HG03460 (cell line): ENCODE data around the gene ATP8A2.

Source experiments
- ATAC-seq: cut with Tn5 transposase; IDR thresholded peaks from one replicate; pipeline ENCODE4 v1.9.1; 2021; ENCODE audit not compliant: unreplicated experiment

The ATP8A2 gene

DNA sequence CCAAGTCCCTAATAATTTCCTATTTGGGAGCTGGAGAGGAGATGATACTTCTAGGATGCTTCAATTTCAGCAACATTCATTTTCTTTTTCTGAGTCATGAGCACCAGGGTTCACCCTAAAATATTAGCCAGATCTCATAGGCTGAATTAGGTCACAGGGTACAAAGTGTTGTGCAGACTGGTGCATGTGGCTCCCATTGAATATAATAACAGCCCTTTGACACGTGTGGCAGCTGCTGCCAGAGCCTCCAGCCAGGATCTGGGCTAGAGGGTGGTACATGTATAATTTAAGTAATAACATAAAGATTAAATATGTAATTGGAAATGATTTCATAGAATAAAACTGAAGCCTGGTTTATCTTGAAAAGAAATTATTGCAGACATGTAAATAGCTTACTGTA is 244.9 kb downstream of the ATP8A2 start:
- ATAC-seq: no peak

DNA sequence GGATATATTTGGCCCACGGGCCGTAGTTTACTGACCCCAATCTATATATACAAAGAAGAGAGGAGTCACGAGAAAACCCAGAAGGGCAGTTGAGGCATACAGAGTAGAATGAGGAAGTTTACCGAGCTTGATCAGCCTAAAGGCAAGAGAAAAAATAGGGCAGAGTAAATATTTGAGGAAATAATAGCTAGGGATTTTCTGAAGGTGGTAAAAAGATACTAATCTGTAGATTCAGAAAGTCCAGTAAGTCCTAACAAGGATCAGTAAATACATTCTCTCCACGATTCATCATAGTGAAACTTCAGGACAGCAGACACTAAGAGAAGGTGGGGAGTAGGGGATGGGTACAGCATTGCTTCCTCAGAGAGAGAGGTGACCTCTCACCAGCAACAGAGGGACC is 248.1 kb downstream of the ATP8A2 start:
- ATAC-seq: no peak

DNA sequence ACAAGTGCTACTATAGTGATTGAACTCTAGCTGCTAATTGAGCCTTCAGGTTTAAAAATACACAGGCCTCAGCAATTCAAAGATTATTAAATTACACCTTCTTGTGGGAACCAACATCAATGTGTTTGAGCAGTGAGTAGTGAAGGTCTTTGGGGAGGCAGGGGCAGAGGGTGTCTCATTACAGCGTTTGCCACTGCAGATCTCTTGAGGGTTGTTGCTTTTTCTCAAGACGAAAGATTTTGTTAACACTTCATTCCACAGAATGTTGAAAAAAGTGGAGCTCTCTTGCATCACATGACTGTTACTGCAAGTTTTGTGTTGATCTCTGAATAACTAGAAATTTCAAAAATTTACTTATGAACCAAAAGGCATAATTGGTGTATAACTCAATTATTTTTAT is 253.6 kb downstream of the ATP8A2 start:
- no peak for ATAC-seq

DNA sequence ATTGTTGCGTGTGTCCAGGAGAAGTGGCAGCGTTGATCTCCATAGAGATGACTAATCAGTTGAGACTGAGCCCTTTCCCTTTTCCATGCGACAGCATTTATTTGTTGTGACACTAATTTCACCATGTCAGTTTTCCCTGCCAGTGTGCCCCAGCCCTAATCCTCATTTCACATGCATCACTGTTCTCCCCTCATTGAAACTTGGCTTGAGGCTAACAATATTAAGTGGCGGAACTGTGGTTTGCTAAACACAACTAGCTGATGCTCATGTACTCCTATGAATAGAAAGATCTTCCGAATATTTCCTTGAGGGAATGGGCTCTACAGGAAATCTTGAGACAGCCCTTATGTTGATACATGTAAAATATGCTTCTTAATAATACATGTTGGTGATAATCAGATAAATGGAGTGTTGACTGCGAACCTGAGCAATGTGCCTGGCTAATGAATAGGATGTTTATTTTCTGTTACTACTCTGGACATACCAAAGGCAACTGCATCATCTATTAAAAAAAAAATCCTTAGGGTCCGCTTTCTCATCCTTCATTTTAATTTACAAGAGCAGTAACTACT is 258.6 kb downstream of the ATP8A2 start:
- no peak for ATAC-seq

DNA sequence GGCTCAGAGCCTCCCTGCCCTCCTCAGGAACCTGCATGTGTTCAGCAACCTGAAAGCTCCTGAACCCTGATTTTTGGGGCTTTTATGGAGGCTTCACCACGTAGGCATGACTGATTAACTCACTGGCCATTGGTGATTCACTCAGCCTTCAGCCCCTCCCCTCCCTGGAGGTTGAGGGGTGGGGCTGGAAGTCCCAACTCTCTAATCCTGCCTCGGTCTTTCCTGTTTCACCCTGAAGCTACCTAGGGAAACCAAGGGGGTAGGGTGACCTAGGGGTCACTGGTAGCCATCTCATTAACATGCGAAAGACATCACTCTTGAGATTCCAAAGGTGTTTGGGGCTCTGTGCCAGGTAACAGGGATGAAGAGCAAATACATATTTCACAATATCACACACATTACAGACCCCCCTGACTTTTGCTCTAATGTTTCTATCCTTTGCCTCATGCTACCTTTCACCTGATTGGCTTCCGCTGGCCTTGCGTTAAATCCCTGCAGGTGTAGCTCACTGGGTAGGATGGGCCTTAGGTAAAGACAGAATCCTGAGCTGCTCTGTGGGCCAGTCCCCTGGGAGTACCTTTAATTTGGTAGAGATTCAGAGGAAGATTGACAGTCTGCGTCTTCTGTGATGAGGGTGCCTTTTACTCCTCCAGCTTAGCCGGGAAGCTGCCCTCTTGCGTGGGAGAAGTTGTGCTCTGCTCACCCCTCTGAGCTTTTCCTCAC is 260.6 kb downstream of the ATP8A2 start:
- no peak for ATAC-seq

DNA sequence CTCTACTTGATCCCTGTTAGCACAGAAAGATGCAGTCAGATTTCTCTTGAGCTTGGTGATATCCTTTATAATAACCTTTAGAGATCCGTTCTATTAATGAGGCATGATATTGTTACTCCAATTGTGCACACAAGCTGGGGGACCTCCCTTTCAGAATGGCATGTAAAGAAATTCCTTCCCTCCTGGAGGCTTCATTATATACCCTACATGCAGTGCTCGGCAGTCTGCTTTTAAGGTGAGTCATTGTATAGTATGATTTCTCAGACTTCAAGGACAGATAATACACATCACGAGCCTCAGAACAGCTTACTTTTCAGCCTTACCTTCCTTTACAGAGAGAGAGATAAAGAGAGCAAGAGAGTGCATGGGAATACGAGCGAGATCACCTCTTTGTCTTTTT is 261.3 kb downstream of the ATP8A2 start:
- ATAC-seq: no peak

DNA sequence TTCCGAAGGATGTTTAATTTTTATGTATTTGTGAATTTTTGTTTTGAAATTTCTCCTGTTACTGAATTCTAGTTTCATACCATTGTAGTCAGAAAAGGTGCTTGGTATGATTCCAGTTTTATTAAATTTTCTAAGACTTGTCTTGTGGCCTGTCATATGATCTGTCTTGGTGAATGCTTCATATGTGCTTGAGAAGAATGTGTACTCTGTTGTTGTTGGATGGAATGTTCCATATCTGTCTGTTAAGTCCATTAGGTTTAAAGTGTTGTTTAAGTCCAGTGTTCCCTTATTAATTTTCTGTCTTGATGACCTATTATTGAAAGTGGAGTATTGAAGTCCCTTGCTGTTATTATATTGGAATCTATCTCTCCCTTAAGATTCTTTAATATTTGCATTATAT is 273.9 kb downstream of the ATP8A2 start:
- no peak for ATAC-seq

DNA sequence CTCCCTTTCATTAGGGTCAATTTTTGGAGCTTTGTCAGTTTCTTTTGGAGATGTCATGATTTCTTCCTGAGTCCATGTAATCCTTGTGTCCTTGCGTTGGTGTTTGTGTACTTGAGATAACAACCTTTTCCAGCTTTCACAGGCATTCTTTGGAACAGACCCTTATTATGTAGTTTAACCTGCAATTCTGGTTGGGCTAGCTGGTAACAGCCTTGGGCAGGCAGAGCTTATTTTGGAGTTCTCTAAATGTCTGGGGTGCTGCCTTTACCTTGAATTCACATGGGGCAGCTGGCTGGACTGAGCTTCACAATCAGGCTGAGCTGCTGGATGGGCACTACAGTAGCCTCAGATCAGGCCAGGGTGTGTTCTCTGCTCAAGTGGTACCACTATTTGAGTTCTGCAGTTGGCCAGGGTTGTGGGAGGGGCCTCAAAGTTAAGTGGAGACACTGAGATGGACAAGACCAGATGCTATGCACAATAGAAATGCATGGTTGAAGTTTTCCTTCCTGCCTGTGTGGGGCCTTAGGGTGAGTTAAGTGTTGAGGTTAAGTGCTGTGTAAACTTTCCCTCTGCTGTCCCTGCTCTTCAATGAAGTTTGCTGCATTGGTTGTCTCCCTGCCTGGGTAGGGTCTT is 277.3 kb downstream of the ATP8A2 start:
- no peak for ATAC-seq

DNA sequence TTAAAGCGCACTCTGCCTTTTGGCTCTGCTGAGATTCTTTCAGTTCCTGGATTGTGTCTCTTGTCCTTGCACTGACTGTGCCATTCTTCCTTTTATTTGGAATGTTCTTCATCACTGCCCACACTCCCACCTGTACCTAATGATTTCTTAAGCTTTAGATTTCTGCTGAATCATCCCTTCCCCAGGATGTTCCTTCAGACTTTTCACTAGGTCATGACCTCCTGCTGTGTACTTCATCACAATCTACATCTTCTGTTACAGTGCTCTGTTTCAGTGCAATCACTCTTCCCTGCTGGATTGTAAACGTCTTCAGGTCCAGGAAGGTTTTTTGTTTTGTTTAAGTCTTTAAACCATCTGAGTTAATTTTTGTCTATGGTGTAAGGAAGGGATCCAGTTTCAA is 281.0 kb downstream of the ATP8A2 start:
- ATAC-seq: no peak

DNA sequence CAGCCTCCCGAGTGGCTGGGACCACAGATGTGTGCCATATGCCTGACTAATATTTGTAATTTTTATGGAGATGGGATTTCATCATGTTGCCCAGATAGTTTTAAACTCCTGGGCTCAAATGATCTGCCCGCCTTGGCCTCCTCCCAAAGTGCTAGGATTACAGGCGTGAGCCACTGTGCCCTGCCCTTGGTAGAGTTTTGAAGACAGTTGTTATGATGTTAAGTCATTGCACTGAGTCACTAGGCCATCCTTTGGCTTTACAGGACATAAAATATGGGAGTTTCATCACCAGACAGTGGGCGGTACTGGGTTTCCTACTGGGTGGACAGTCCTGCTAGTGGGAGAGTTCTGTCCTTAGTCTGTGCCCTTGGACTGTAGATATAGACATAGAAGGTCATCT is 282.5 kb downstream of the ATP8A2 start:
- ATAC-seq: no peak

DNA sequence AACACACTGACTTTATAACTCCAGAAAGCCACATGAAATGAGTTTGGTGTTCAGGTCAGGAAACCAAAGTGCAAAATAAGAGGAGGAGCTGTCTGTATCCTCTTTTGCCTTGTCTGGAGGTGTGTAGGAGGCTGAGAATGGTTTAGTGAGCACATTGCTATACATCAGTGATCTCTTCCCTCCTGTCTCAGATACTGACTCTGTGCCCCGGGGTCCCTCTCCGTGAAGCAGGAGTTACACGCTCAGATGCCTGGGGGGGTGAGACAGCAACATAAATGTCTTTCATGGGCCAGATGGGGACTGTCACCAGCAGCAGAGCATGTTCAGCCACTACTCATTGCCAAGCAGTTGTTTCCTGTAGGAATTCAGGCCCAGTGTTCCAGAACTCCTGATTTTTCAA is 285.4 kb downstream of the ATP8A2 start:
- ATAC-seq: no peak

DNA sequence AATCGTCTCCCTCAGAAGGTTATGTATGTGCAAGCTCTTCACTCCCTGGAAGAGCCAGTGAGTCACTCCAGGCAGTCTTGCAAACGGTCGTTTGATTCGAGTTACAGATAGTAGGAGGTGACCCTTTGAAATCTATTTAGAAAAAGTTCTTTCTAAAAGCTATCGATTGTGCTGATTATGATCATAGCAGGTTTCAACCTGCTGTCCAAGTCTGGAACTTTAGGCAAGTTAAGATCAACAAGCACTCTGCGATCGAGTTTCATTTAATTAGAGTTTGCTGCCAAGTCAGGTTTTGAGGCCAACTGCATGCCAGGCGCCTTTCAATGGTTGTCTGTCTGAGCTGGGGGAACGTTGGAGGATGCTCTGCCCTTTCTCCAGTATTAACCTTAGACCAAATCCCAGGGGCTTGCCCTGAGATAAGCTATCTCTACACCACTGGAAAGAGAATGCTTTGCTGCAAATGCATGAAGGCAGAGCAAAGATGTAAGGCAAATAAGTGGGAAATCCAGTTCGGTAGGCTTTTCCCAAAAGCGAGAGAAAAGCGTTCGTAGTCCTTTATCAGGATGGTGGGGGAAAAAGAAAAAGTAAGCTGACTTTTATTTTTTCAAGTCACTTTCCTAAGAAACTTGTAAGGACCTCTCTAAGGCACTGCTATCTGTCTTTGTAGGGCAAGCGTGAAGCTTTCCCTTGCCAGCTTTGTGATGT is 287.5 kb downstream of the ATP8A2 start:
- ATAC-seq: no peak

DNA sequence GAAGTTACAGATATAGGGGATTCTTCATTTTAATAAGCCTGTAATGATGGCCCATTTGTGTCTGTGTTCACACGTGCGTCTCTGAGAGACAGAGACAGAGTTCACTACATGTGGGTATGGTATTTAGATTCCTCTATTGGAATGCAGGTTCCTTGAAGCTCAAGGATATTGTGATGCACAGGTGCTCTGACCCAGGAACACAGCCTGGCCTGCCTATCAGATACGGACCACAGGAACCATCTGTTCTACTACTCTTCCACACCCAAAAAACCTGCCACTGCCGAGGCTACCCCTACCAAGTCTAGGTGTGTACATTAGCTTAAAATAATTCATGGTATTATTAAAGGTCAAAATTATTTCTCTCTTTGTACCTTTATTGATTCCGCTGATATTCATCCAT is 289.2 kb downstream of the ATP8A2 start:
- ATAC-seq: no peak

DNA sequence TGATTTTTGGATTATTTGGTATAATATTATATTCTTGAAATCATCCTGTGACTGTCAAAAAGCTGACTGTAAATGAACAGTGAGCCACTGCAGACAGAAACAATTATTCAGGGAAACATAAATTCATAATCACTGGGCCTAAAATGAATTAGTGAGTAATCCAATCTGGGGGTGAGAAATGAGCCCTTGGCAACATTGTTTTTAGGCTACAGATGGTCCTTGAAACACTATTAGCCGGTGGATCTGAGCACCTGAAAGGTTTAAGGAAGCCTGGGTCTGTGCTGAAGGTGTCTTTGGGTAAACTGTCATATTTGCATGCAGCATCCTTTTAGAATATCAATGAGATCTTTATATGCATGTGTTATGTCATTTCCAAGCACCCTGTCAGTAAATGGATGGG is 290.7 kb downstream of the ATP8A2 start:
- no peak for ATAC-seq

DNA sequence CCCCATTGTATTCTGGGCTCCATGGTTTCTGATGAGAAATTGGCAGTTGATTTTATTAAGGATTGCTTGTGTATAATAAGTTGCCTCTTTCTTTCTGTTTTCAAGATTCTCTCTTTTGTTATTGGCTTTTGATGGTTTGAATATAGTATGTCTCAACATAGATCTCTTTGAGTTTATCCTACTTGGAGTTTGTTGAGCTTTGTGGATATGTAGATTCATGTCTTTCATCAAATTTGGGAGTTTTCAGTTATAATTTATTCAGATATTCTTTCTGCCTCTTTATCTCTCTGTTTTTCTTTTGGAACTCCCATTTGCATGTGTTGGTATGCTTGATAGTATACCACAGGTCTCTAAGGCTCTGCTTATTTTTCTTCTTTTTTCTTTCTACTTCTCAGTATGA is 296.6 kb downstream of the ATP8A2 start:
- ATAC-seq: no peak

DNA sequence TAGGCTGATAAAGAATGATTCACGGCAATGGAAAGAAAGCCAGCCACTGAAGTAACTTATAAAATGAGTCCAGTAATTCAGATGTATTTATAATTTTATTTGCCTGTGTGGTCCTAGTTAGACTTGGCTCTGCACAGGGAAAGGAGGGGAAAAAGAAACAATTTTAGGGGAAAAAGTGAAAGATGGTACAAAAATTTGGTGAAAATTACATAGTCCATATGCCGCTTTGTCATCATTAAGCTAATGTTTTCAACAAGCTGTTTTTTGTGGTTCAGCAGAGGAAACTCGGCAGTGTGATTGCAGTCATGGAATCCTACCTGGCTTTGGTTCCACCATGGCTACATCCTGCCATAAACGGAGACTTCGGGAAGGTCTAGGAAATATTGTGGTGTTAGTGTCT is 301.9 kb downstream of the ATP8A2 start:
- no peak for ATAC-seq

DNA sequence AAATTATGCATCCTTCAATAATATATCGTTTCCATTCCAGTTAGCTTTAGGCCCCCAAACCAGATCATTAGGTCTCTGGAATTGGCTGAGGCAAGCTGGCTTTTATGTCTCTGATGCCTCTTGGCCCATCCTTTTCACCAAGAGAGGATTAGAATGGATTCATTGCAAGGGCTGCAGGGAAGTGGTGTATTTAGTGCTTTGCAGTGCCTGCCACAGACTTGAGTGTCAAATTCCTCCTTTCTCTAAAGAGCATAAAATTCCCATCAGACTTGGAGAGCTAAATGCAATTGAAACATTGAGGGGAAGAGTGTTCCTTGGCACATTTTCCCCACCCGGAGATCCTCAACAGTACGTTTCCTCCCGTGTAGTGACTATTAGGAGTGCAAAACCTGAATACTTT is 302.6 kb downstream of the ATP8A2 start:
- ATAC-seq: no peak

DNA sequence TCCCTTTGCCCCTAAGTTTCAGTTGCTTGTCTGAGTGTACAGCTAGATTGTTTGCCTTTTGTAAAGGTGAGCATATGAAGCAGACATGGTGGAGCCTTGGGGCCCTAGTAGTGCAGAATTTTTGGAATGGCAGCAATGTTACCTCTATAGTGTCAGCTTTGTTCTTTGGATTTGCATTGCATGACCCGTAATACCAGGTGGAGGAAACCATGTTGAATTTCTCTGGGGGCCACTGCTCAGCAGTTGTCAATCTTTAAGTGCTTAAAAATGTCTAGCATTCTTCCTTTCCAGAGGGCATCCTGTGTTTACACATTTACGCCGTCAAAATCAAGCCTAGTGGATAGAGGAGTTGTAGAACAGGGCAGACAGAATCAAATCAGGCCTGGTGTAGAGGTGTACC is 303.3 kb downstream of the ATP8A2 start:
- no peak for ATAC-seq

DNA sequence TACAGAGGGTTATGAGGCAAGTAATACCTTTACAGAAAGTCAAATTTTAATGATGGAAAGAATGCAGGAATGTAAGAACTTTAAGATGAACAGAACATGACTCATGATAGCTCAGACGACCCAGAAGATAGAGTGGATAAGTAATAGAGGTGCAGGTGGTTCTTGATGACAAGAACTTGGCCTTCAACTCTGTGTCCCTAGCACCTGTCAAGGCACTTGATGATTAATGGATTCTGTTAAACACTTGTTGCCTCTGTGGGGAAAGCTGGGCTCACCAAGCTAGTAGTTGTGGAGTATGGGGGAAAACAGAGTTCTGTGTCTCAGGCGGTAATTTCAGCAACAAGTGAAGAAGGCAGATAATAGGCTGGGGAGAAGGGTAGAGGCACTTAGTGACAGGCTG is 306.2 kb downstream of the ATP8A2 start:
- ATAC-seq: no peak

DNA sequence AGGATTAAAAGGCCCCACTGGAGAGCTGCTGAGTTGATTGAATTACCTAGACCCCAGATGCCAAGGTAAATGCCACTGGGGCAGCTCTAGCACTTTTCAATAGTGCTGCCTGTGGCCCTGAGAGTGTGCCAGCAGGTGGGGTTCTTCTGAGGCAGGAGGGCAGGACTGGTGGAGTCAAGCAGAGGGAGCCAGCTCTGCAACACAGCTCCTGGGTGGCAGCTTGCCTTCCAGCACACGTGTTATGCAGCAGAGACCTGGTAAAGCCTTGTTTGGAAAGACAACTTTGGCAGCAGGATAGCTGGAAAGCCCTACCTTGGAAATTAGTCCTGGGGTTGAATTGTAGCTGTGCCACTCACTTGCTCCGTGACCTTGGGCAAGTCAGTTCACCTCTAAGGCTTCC is 306.6 kb downstream of the ATP8A2 start:
- no peak for ATAC-seq

DNA sequence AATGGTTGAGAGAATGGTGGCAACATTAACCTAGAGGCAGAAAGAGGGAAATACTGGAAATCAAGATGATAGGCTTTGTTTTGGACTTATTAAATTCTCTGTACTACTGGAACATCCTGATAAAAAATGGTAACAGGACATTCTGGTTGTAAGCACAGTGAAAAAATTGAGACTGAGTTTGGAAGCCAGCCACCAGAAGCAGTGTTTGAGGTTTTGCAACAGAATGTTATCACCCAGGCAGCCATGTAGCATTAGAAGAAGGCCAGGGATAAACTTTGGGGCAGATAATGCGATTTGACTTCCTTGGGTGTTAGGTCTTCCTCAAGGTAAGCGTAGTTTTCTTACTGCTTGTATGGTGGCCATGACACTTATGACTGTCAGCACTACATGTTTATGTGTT is 307.4 kb downstream of the ATP8A2 start:
- no peak for ATAC-seq

DNA sequence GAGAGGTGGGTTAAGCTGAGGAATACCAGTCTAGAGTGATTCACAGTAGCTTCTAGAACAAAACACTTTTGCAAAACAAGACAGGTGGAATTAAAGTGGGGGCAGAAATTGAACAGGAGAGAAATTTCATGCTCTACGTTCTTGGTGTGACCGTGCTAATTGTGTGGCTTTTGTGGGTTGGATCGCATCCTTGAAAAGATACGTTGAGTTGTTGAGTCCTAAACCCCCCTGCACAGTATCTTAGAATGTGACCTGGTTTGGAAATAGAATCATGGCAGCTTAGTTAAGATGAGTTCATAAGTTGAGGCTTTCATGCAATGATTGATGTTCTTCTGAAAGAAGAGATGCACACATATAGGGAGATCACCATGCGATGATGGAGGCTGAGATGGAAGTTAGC is 308.2 kb downstream of the ATP8A2 start:
- ATAC-seq: no peak
